NT2/D1 (cell line): ENCODE results near the gene SLX4IP.

Source experiments
- DNase-seq: peaks from one replicate; pipeline ENCODE4 v3.0.0-alpha.2; 2011; ENCODE audit warnings: low read depth, low spot score
- H3K27me3 ChIP-seq: 2 replicates; pipeline ENCODE4 v1.6.0; 2011; ENCODE audit warnings: mild to moderate bottlenecking; ENCODE audit not compliant: insufficient read length, insufficient read depth
- H3K36me3 ChIP-seq: 2 replicates; pipeline ENCODE4 v1.6.1; 2011; ENCODE audit warnings: mild to moderate bottlenecking, low read length, mixed read lengths; ENCODE audit not compliant: insufficient read depth, insufficient read length
- H3K4me1 ChIP-seq: 2 replicates; pipeline ENCODE4 v1.5.1; 2011; ENCODE audit not compliant: insufficient read depth, insufficient read length
- H3K4me3 ChIP-seq: 2 replicates; pipeline ENCODE4 v1.5.1; 2011; ENCODE audit warnings: low read depth; ENCODE audit not compliant: insufficient read length
- H3K9ac ChIP-seq: 2 replicates; pipeline ENCODE4 v1.6.0; 2011; ENCODE audit warnings: low read depth; ENCODE audit not compliant: insufficient read length
- H3K9me3 ChIP-seq: 2 replicates; pipeline ENCODE4 v1.5.1; 2011; ENCODE audit warnings: mild to moderate bottlenecking, low read length; ENCODE audit not compliant: insufficient read depth
- SUZ12 ChIP-seq: IDR thresholded peaks from 2 replicates; pipeline ENCODE4 v1.6.1; 2011; ENCODE audit not compliant: insufficient read length, insufficient read depth; ENCODE audit errors: extremely low read depth
- YY1 ChIP-seq: IDR thresholded peaks from 2 replicates; pipeline ENCODE4 v1.6.1; 2011; ENCODE audit not compliant: insufficient read length, insufficient read depth
- ZNF274 ChIP-seq: IDR thresholded peaks from 2 replicates; pipeline ENCODE4 v1.6.1; 2011; ENCODE audit warnings: mild to moderate bottlenecking, low read depth, low read length

SLX4IP gene

GRCh38 chr20:10675450-10675848 lies 240.3 kb downstream of the SLX4IP start:
- no peak for TF ChIP-seq YY1
- TF ChIP-seq ZNF274 = no peak
- no peak for TF ChIP-seq SUZ12
- Histone ChIP-seq H3K36me3 (peaks cover 18% of the 10 kb centered on the region), H3K9me3 (no peaks in the 10 kb centered on the region), H3K4me3 (peak overlapping the region; percentile 86), H3K4me1 (no peaks in the 10 kb centered on the region), H3K9ac (peak overlapping the region; percentile 90), H3K27me3 (no peaks in the 10 kb centered on the region)
- DNase-seq = no peak

- no peaks in the 10 kb centered on the region for H3K27me3 ChIP-seq
- no peak for DNase-seq
- no peaks in the 10 kb centered on the region for H3K4me1 ChIP-seq
- no peak for TF ChIP-seq SUZ12
- TF ChIP-seq ZNF274 = no peak
- no peak for TF ChIP-seq YY1
- no peak overlapping the region for H3K9ac ChIP-seq
- H3K4me3 ChIP-seq = no peak overlapping the region
- no peaks in the 10 kb centered on the region for H3K9me3 ChIP-seq
- H3K36me3 ChIP-seq = peaks cover 9% of the 10 kb centered on the region
Observed at GRCh38 chr20:10676518-10676917, 241.4 kb downstream of the SLX4IP start.
